ENCODE measurements around the gene MKRN2OS. TPM values are rescaled to one million over a fixed set of nuclear protein-coding genes. Genes with fewer than 3 reads are reported as not detected.
A peak's percentile ranks its signal among the peaks of the same experiment; 100 is the strongest.

MKRN2OS gene, protein sequence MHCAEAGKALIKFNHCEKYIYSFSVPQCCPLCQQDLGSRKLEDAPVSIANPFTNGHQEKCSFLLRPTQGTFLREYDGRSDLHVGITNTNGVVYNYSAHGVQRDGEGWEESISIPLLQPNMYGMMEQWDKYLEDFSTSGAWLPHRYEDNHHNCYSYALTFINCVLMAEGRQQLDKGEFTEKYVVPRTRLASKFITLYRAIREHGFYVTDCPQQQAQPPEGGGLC
- total RNA-seq (2021; ENCODE audit: unreplicated experiment) (not detected), Bru-seq, nascent RNA (percentile 20 among the genes with signal in this experiment), BruChase-seq, experiment 1, labeled RNA remaining after a 6-hour chase (percentile 15 among the genes with signal in this experiment), BruChase-seq, experiment 2, labeled RNA remaining after a 2-hour chase (percentile 17 among the genes with signal in this experiment)
- 0.90 and 1.8 TPM in 2 replicates for polyA plus RNA-seq (2012)
- long read RNA-seq, partial matches to known transcripts, result 0 of 5 reads
- long read RNA-seq, other reads (novel, unspliced or antisense), result 5 of 5 reads

GRCh38 chr3:12545473-12545791 is at the start of gene MKRN2OS:
MKRN2OS (minus strand) TSS chr3:12545499; CDS start chr3:12545464, 35 bp downstream.
- H3K79me2 ChIP-seq (ENCODE audit: insufficient read depth, low read length), result no peaks in the 10 kb centered on the region
- H3K9ac ChIP-seq (ENCODE audit: low read length), result no peak within 1 kb of the TSS
- no peaks in the 10 kb centered on the region for H4K20me1 ChIP-seq (ENCODE audit: insufficient read depth)
- peak within 1 kb of the TSS; percentile 22 to 33; a peak in 3 of 4 replicates for H3K4me3 ChIP-seq (replicated peaks in 1 of 2; ENCODE audit: low read depth in 1 of 2, low read length in 2 of 2)
- CTCF ChIA-PET, result interaction anchor here (1.1 kb wide), 1 partner anchor 17 kb away, joined by 3 read pairs; no protein-coding TSS in a partner anchor
- no peaks in the 10 kb centered on the region for H3K9me2 ChIP-seq (ENCODE audit: insufficient read depth)
- peak; percentile 29 for DNase-seq (ENCODE audit: low read depth, low spot score)
- H3K36me3 ChIP-seq (ENCODE audit: control insufficient read depth in 1 of 2, insufficient read depth in 2 of 2, low read length in 2 of 2), result no peaks in the 10 kb centered on the region; a peak in 1 of 4 replicates
- H3K4me1 ChIP-seq (ENCODE audit: control insufficient read depth in 1 of 2, insufficient read depth in 2 of 2, low read length in 2 of 2), result peaks cover 0 to 7% of the 10 kb centered on the region in 2 experiments; a peak in 1 of 4 replicates
- ATAC-seq, result peak; percentile 82
- POLR2A ChIA-PET, result interaction anchor here (0.9 to 1.0 kb wide), 2 partner anchors 10 to 12 kb away, joined by 3 read pairs; partner anchors contain the start of gene MKRN2
- RAD21 ChIA-PET (ENCODE audit: low non-redundant PET in 1 of 2, low total read pairs in 2 of 2, uncharacterized antibody in 2 of 2, unreplicated experiment in 2 of 2), result no interaction called here
- H3K9me3 ChIP-seq (ENCODE audit: control insufficient read depth in 1 of 2, insufficient read depth in 1 of 2, low read depth in 1 of 2, low read length in 2 of 2), result no peaks in the 10 kb centered on the region
- intact Hi-C loops (cut with micrococcal nuclease), result no loop called here
- H3K27ac ChIP-seq (ENCODE audit: low read depth, low read length), result no peak within 1 kb of the TSS
- TF ChIP-seq SP1 (IDR thresholded peaks at IDR 0.05; ENCODE audit: low read depth) (peak; percentile 31; the same call in 1 of the 2 replicates), EZH2phosphoT487 (IDR thresholded peaks at IDR 0.05; ENCODE audit: borderline replicate concordance) (no peak), POLR2AphosphoS5 (IDR thresholded peaks at IDR 0.05; ENCODE audit: low read depth, low read length) (peak; percentile 52; the same call in 1 of the 2 replicates)
- TF ChIP-seq, protein P1, sequence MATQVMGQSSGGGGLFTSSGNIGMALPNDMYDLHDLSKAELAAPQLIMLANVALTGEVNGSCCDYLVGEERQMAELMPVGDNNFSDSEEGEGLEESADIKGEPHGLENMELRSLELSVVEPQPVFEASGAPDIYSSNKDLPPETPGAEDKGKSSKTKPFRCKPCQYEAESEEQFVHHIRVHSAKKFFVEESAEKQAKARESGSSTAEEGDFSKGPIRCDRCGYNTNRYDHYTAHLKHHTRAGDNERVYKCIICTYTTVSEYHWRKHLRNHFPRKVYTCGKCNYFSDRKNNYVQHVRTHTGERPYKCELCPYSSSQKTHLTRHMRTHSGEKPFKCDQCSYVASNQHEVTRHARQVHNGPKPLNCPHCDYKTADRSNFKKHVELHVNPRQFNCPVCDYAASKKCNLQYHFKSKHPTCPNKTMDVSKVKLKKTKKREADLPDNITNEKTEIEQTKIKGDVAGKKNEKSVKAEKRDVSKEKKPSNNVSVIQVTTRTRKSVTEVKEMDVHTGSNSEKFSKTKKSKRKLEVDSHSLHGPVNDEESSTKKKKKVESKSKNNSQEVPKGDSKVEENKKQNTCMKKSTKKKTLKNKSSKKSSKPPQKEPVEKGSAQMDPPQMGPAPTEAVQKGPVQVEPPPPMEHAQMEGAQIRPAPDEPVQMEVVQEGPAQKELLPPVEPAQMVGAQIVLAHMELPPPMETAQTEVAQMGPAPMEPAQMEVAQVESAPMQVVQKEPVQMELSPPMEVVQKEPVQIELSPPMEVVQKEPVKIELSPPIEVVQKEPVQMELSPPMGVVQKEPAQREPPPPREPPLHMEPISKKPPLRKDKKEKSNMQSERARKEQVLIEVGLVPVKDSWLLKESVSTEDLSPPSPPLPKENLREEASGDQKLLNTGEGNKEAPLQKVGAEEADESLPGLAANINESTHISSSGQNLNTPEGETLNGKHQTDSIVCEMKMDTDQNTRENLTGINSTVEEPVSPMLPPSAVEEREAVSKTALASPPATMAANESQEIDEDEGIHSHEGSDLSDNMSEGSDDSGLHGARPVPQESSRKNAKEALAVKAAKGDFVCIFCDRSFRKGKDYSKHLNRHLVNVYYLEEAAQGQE (IDR thresholded peaks at IDR 0.05; ENCODE audit: low read depth), result no peak
- H3K4me2 ChIP-seq (ENCODE audit: low read length), result peak within 1 kb of the TSS; percentile 54
- no peak within 1 kb of the TSS for H2AFZ ChIP-seq (ENCODE audit: low read depth, low read length, poor library complexity, severe bottlenecking)
- no peaks in the 10 kb centered on the region for H3K27me3 ChIP-seq (ENCODE audit: insufficient read depth, low read length)
- BruUV-seq (replicated peaks), result no TSS peak
